Activated CD4-positive, alpha-beta T cell treated with anti-CD3 and anti-CD28 coated beads, Interleukin-2, amount 10 ng/mL, durations not matched to agents 24 days and 14 days (primary cell): ENCODE measurements around the gene FOXD1. TPM values are rescaled to one million over a fixed set of nuclear protein-coding genes. Genes with fewer than 3 reads are reported as not detected.

Source experiments
- DNase-seq: peaks from one replicate; pipeline ENCODE4 v3.0.0; 2022
- H3K27ac Mint-ChIP-seq: one replicate; pipeline ENCODE4 v1.8.0; 2022; ENCODE audit warnings: mild to moderate bottlenecking, mixed read lengths
- H3K27me3 Mint-ChIP-seq: one replicate; pipeline ENCODE4 v1.8.0; 2022; ENCODE audit warnings: mixed read lengths
- H3K36me3 Mint-ChIP-seq: one replicate; pipeline ENCODE4 v1.8.0; 2022; ENCODE audit warnings: low read depth, mild to moderate bottlenecking, mixed read lengths
- H3K4me1 Mint-ChIP-seq: one replicate; pipeline ENCODE4 v1.8.0; 2021; ENCODE audit warnings: mixed read lengths
- H3K4me3 Mint-ChIP-seq: one replicate; pipeline ENCODE4 v1.8.0; 2022; ENCODE audit warnings: mild to moderate bottlenecking, moderate library complexity, mixed read lengths
- H3K9me3 Mint-ChIP-seq: one replicate; pipeline ENCODE4 v1.8.0; 2021; ENCODE audit warnings: mixed read lengths
- intact Hi-C: fragments of 100-400 bp; cut with micrococcal nuclease; formaldehyde crosslinking; loops from one replicate; pipeline ENCODE4 v1.15.1; 2023
- total RNA-seq: library from RNA; stranded (reverse); gene quantifications from 2 replicates; pipeline ENCODE4 v1.2.3, GENCODE V29; 2022

Gene FOXD1
- total RNA-seq, 1 donor from 2014 or later = 0.09 TPM

DNA sequence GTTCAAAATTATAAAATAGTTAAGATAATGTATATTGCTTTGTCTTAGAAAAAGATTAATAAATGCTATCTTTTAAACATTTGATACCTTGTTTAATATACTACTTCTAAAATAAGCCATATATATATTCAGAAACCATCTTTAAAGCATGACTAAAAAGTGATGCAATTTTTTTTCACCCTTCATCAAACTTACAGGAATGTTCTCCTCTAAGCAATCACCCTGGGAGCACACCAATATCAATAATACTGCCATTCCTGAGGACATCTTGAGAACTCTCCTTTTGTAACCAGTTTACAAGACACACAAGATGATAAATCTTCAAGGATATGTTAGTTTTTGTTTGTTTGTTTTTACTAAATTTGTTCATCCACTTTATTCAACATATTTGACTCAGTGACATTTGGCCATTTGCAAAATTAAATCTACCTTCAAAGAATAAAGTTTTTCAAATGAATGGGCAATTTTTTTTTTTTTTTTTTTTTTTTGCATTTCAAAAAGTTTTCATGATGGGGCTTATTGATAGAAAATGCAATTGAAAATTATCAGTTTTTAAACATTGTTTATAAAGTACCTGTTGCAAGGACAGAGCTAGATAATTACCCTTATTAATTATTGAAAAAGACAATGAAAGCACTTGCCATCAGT, 17.2 kb downstream of the FOXD1 start:
- H3K36me3 Mint-ChIP-seq = peaks cover 4% of the 10 kb centered on the region
- no peak overlapping the region for H3K4me3 Mint-ChIP-seq
- peaks cover 9% of the 10 kb centered on the region for H3K9me3 Mint-ChIP-seq
- DNase-seq = no peak
- intact Hi-C loops = no loop called here
- no peak overlapping the region for H3K27ac Mint-ChIP-seq
- H3K4me1 Mint-ChIP-seq = peaks cover 6% of the 10 kb centered on the region
- peaks cover 62% of the 10 kb centered on the region for H3K27me3 Mint-ChIP-seq

DNA sequence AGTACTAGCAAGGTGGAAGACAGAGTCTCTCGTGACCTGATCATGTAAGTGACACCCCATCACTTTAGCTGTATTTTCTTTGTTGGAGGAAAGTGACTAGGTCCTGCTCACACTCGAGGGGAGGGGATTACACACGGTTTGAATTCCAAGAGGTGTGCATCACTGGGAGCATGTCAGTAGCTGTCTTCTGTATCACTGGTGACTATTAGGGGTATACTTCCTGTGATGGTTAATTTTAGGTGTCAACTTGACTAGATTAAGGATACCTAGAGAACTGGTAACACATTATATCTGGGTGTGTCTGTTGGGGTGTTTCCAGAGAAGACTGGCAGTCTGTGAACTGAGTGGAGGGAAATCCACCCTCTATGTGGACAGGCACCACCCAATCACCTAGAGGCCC, 22.5 kb downstream of the FOXD1 start:
- Mint-ChIP-seq H3K4me3 (no peak overlapping the region), H3K4me1 (no peaks in the 10 kb centered on the region), H3K27me3 (peaks cover 60% of the 10 kb centered on the region), H3K27ac (no peak overlapping the region), H3K9me3 (peaks cover 6% of the 10 kb centered on the region), H3K36me3 (no peaks in the 10 kb centered on the region)
- DNase-seq = no peak
- intact Hi-C loops = no loop called here

DNA sequence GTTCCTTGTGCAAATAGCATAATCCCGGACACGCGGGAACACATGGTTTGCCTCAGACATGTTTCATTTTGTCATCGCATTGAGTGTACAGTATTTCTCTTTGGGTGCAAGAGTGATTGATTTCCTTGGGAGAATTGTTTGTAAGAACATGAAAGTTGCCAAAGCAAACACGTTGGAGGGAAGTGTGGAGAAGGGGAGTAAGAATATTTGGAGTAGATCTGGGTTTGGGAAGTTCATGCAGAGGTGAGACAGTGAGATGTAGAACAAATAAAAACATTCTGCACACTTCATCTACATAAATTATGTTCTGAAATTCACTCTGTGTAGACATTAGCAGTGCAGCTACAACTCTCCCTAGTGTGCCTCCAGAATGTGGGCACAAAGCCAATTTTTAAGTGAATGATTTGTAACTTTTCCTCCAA, 24.0 kb downstream of the FOXD1 start:
- intact Hi-C loops = no loop called here
- H3K4me1 Mint-ChIP-seq = peaks cover 2% of the 10 kb centered on the region
- H3K9me3 Mint-ChIP-seq = peaks cover 14% of the 10 kb centered on the region
- H3K27me3 Mint-ChIP-seq = peaks cover 69% of the 10 kb centered on the region
- no peak for DNase-seq
- H3K27ac Mint-ChIP-seq = no peak overlapping the region
- H3K4me3 Mint-ChIP-seq = no peak overlapping the region
- H3K36me3 Mint-ChIP-seq = no peaks in the 10 kb centered on the region

- Mint-ChIP-seq H3K4me3 (no peak overlapping the region), H3K4me1 (peaks cover 2% of the 10 kb centered on the region), H3K27ac (no peak overlapping the region), H3K36me3 (no peaks in the 10 kb centered on the region), H3K9me3 (peaks cover 14% of the 10 kb centered on the region), H3K27me3 (peaks cover 78% of the 10 kb centered on the region)
- no peak for DNase-seq
- intact Hi-C loops = no loop called here
Measured at GRCh38 chr5:73422164-73422563, 26.4 kb downstream of the FOXD1 start.

DNA sequence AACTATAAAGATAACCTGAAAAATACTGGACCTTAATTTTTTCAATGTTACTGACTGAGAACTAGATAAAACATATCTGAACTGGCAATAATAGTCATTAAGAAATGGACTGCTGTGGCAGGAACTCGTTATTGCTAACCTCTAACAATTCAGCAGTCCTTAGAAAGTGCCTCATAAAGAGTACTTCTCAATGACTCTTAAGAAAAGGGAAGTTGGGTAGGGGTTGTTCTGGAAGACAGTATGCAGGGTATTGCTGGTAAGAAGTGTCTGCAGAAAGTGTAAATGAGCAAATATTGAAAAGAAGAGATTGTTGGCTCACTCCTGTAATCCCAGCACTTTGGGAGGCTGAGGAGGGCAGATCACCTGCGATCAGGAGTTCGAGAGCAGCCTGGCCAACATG, 27.9 kb downstream of the FOXD1 start:
- Mint-ChIP-seq H3K27me3 (peaks cover 80% of the 10 kb centered on the region), H3K4me1 (peaks cover 2% of the 10 kb centered on the region), H3K36me3 (no peaks in the 10 kb centered on the region), H3K9me3 (peaks cover 14% of the 10 kb centered on the region), H3K27ac (no peak overlapping the region), H3K4me3 (no peak overlapping the region)
- no peak for DNase-seq
- intact Hi-C loops = loop anchor here (2.0 kb wide), 1 partner anchor 14 kb away; no protein-coding TSS in a partner anchor

DNA sequence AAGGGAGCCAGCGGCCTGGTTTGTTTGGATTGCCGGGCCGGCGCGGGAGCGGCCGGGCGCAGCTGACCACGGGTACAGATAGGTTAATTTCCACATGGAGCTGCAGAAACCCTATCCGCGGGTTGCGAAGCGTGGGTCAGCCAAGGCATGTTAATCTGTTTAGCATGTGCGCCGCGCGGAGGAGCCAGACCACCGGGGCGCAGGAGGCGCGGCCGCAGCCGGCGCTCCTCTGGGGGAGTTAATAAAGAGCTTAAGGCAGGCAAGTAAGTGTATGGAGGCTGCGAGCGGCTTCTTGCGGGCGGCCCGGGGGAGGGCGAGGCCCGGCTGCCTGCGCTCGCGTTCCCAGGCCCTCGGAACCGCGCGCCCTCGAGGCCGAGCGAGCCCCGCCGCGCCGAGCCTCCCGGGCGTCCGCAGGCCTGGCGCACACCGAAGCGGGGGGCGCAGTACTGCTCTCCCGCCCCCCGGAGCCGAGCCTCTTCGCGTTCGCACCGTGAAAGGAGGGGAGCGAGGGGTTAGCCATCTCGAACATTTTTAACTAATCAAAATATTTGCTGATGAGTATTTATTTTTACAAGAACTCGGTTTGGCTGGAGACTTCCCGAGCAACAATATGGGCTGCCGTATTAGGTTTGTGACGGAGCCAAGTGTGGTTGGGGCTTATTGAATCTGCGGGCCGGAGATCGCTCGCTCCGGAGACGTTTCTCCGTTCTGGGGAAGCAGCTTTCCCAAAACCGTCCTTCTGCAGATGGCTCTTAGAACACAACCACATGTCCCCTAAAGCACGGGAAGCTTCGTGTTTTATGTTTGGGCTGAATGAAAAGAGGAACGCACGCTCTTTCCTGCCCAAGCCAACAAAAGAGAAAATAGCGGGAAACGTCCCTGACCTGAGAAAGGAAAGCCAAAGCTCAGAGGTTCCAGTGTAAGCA, 28.8 kb downstream of the FOXD1 start:
- Mint-ChIP-seq H3K36me3 (no peaks in the 10 kb centered on the region), H3K27ac (no peak overlapping the region), H3K4me3 (no peak overlapping the region), H3K27me3 (peaks cover 86% of the 10 kb centered on the region), H3K9me3 (peaks cover 14% of the 10 kb centered on the region), H3K4me1 (peaks cover 2% of the 10 kb centered on the region)
- DNase-seq = no peak
- intact Hi-C loops = loop anchor here (2.0 to 5.0 kb wide), 3 partner anchors 15 to 37 kb away; no protein-coding TSS in a partner anchor

DNA sequence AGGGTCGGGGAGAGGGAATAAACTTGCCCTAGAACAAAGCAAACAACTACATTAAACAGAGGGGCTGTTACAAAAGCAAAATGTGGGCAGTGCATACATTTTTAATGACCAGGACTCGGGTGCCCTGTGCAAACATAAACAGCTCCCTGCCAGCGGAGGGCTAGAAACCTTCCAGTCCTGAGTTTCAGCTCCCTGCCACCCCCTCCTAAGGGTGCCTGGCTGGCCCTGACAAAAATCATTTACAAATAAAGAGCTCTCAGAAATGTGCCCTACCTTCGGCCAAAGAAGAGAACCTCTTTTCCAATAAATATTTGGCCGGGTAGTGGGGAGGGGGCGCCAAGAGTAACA, 29.5 kb downstream of the FOXD1 start:
- intact Hi-C loops = loop anchor here (5.0 kb wide), 2 partner anchors 33 to 37 kb away; no protein-coding TSS in a partner anchor

GRCh38 chr5:73418244-73418691, 30.3 kb downstream of the FOXD1 start:
- H3K27me3 Mint-ChIP-seq = peaks cover 89% of the 10 kb centered on the region
- DNase-seq = no peak
- peaks cover 14% of the 10 kb centered on the region for H3K9me3 Mint-ChIP-seq
- H3K36me3 Mint-ChIP-seq = no peaks in the 10 kb centered on the region
- H3K4me3 Mint-ChIP-seq = no peak overlapping the region
- intact Hi-C loops = loop anchor here (5.0 kb wide), 2 partner anchors 34 to 36 kb away; no protein-coding TSS in a partner anchor
- H3K27ac Mint-ChIP-seq = no peak overlapping the region
- peaks cover 2% of the 10 kb centered on the region for H3K4me1 Mint-ChIP-seq

More for the DNA sequence above, 29.5 kb downstream of the FOXD1 start:
- DNase-seq = no peak
- Mint-ChIP-seq H3K27me3 (peaks cover 86% of the 10 kb centered on the region), H3K36me3 (no peaks in the 10 kb centered on the region), H3K9me3 (peaks cover 14% of the 10 kb centered on the region), H3K4me3 (no peak overlapping the region), H3K4me1 (peaks cover 2% of the 10 kb centered on the region), H3K27ac (no peak overlapping the region)

GRCh38 chr5:73417303-73418034, 31.1 kb downstream of the FOXD1 start:
- Mint-ChIP-seq H3K4me1 (peaks cover 2% of the 10 kb centered on the region), H3K27ac (no peak overlapping the region), H3K4me3 (no peak overlapping the region), H3K36me3 (no peaks in the 10 kb centered on the region), H3K9me3 (peaks cover 14% of the 10 kb centered on the region), H3K27me3 (peaks cover 88% of the 10 kb centered on the region)
- intact Hi-C loops = loop anchor here (5.0 kb wide), 2 partner anchors 35 kb away; no protein-coding TSS in a partner anchor
- no peak for DNase-seq

GRCh38 chr5:73415617-73416016, 33.0 kb downstream of the FOXD1 start:
- DNase-seq = no peak
- H3K4me3 Mint-ChIP-seq = no peak overlapping the region
- intact Hi-C loops = loop anchor here (5.0 kb wide), 2 partner anchors 33 to 37 kb away; no protein-coding TSS in a partner anchor

DNA sequence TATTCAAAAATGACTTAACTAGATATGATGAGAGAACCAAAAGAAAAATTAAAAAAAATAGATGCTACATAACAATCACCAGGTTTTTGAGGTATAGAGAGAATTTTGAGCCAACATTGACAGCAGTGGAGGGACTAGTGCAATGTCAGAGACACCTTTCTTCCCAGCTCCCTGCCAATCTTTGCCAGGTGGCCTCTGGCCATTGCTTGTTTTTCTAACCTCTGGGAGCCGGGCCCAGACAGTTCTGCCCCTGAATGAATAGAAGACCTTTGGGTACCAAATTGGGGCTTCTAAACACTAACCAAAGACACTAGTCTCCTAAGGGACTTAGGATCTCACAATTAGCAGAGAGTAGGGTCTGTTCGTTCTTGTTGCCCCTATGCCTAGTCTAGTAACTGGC, 33.4 kb downstream of the FOXD1 start:
- H3K27ac Mint-ChIP-seq = no peak overlapping the region
- no peak for DNase-seq
- H3K36me3 Mint-ChIP-seq = no peaks in the 10 kb centered on the region
- intact Hi-C loops = loop anchor here (5.0 kb wide), 2 partner anchors 33 to 37 kb away; no protein-coding TSS in a partner anchor
- no peaks in the 10 kb centered on the region for H3K9me3 Mint-ChIP-seq
- peaks cover 74% of the 10 kb centered on the region for H3K27me3 Mint-ChIP-seq
- H3K4me3 Mint-ChIP-seq = no peak overlapping the region
- H3K4me1 Mint-ChIP-seq = peaks cover 2% of the 10 kb centered on the region

More at GRCh38 chr5:73415617-73416016, 33.0 kb downstream of the FOXD1 start:
- H3K27ac Mint-ChIP-seq = no peak overlapping the region
- peaks cover 78% of the 10 kb centered on the region for H3K27me3 Mint-ChIP-seq
- no peaks in the 10 kb centered on the region for H3K36me3 Mint-ChIP-seq
- peaks cover 2% of the 10 kb centered on the region for H3K4me1 Mint-ChIP-seq
- peaks cover 4% of the 10 kb centered on the region for H3K9me3 Mint-ChIP-seq

DNA sequence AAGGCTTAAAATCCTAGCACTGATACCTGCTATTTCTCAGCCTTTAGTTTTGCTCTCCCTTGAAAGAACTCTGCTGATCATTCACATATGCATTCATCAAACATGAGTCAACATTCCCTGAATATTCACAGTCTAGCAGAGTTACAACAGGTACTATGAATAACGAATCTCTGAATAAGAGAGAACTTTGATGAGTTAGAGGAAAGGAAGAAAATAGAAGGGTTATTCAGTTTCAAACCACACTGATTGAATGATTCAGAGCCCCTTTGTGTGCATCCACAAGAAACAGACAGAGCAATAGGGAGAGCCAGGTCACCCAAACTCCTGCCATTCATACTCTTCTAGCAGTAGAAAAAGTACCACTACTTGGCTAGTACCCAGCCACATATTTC, 36.0 kb downstream of the FOXD1 start:
- H3K27me3 Mint-ChIP-seq = peaks cover 59% of the 10 kb centered on the region

DNA sequence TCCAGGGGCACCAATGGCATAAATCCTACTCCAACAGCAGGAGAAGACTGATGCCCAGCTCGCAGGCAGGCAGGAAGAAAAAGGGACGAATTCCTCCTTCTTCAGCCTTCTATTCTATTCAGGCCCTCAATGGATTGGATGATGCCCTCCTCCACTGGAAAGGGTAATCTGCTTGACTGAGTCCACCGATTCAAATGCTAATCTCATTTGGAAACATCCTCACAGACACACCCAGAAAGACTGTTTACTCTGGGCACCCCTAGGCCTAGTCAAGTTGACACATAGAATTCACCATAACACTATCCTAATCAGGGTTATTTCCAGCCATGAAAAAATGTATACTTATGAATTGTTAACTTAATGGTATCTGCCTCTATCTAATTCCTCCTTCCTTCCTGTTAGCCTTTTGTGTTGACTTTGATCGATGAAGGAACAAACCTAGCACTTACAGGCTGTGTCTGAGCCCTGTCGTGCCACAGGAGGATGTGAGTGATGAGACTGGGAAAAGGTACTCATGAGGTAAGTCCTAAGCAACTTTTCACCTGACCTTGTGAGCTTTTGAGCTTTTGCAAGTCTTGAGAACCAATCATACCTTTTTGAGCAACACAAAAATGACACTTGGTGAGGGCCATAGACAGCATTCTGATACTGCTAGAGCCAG, 36.5 kb downstream of the FOXD1 start:
- H3K36me3 Mint-ChIP-seq = no peaks in the 10 kb centered on the region
- H3K4me1 Mint-ChIP-seq = no peaks in the 10 kb centered on the region
- H3K9me3 Mint-ChIP-seq = no peaks in the 10 kb centered on the region
- intact Hi-C loops = no loop called here
- no peak for DNase-seq
- peaks cover 57% of the 10 kb centered on the region for H3K27me3 Mint-ChIP-seq
- H3K4me3 Mint-ChIP-seq = no peak overlapping the region
- H3K27ac Mint-ChIP-seq = no peak overlapping the region

More for the DNA sequence above, 36.0 kb downstream of the FOXD1 start:
- no peaks in the 10 kb centered on the region for H3K36me3 Mint-ChIP-seq
- DNase-seq = no peak
- intact Hi-C loops = no loop called here
- no peak overlapping the region for H3K4me3 Mint-ChIP-seq
- no peak overlapping the region for H3K27ac Mint-ChIP-seq
- no peaks in the 10 kb centered on the region for H3K4me1 Mint-ChIP-seq
- no peaks in the 10 kb centered on the region for H3K9me3 Mint-ChIP-seq
